Activated T-cell treated with anti-CD3 and anti-CD28 coated beads, Interleukin-2, amount 50 U/mL, for 24 hours (primary cell): ENCODE measurements around the gene SYT2.
"Not testable (repeated sequence)": the region's sequence is repeated elsewhere in the genome, so short reads cannot be mapped to it uniquely, and the experiment has no call there.

Experiments
- DNase-seq: peaks from one replicate; pipeline ENCODE4 v3.0.0-alpha.2; 2020
- H3K27ac Mint-ChIP-seq: 2 replicates; pipeline ENCODE4 v1.8.0; 2020; ENCODE audit warnings: mild to moderate bottlenecking, mixed read lengths
- H3K27me3 Mint-ChIP-seq: 2 replicates; pipeline ENCODE4 v1.8.0; 2020; ENCODE audit warnings: mixed read lengths
- H3K36me3 Mint-ChIP-seq: 2 replicates; pipeline ENCODE4 v1.8.0; 2020; ENCODE audit warnings: low read depth, mixed read lengths
- H3K4me1 Mint-ChIP-seq: 2 replicates; pipeline ENCODE4 v1.8.0; 2020; ENCODE audit warnings: low read depth, mixed read lengths
- H3K4me3 Mint-ChIP-seq: 2 replicates; pipeline ENCODE4 v1.8.0; 2020; ENCODE audit warnings: mild to moderate bottlenecking, moderate library complexity, mixed read lengths
- H3K9me3 Mint-ChIP-seq: 2 replicates; pipeline ENCODE4 v1.8.0; 2020; ENCODE audit warnings: mixed read lengths

SYT2 gene

GRCh38 chr1:202567738-202568137 lies 142.5 kb downstream of the SYT2 start:
- no peak for DNase-seq
- Mint-ChIP-seq H3K4me3 (no peak overlapping the region), H3K4me1 (peaks cover 14% of the 10 kb centered on the region), H3K27ac (no peak overlapping the region), H3K27me3 (no peaks in the 10 kb centered on the region), H3K36me3 (peaks cover 32% of the 10 kb centered on the region), H3K9me3 (no peaks in the 10 kb centered on the region)

GRCh38 chr1:202565890-202566602 lies 144.2 kb downstream of the SYT2 start:
- DNase-seq, result no peak
- peaks cover 26% of the 10 kb centered on the region for H3K36me3 Mint-ChIP-seq
- H3K4me3 Mint-ChIP-seq, result no peak overlapping the region
- H3K4me1 Mint-ChIP-seq, result peaks cover 14% of the 10 kb centered on the region
- peak overlapping the region; percentile 27 for H3K27ac Mint-ChIP-seq
- no peaks in the 10 kb centered on the region for H3K9me3 Mint-ChIP-seq
- H3K27me3 Mint-ChIP-seq, result no peaks in the 10 kb centered on the region

DNA sequence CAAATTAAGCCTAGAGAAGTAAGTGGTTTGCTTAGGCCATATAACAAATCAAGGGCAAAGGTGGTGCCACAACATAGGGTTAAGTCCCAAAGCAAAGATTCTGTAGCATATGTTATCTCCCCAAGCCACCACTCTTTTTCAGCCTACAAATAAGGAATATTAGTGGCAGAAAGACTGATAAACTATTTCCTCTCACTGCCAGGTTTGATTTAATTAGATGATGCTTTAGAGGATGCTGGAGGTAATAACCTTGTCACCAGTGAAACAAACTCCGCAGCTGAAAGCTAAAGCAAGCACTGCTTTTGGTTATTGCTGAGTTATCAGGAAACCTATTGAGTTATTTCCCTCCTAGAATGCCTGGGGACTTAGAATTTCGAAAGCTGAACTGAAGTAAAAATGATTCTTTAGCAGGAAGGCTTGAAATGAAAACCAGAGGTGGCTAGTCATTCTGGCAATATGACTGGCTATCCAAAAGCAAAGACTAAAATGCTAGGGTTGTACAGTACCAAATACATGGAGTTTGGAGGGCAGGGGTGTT lies 145.2 kb downstream of the SYT2 start:
- Mint-ChIP-seq H3K27me3 (no peaks in the 10 kb centered on the region), H3K4me1 (peaks cover 14% of the 10 kb centered on the region), H3K27ac (no peak overlapping the region), H3K36me3 (peaks cover 25% of the 10 kb centered on the region), H3K4me3 (no peak overlapping the region), H3K9me3 (no peaks in the 10 kb centered on the region)
- DNase-seq, result no peak

DNA sequence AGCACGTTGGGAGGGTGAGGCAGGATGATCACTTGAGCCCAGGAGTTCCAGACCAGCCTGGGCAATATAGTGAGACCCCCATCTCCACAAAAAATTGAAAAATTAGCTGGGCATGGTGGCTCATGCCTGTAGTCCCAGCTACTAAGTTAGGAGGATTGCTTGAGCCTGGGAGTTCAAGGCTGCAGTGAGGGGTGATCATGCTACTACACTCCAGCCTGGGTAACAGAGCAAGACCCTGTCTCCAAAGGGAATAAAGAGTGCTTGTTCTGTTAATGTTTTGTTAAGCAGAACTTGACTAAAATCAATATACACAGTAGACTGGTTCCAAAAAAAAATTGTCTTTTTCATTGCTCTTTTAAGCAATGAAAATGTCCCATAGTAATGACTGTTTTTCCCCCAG lies 146.4 kb downstream of the SYT2 start:
- Mint-ChIP-seq H3K4me1 (peaks cover 14% of the 10 kb centered on the region), H3K4me3 (no peak overlapping the region), H3K27me3 (no peaks in the 10 kb centered on the region), H3K9me3 (no peaks in the 10 kb centered on the region), H3K27ac (no peak overlapping the region), H3K36me3 (peaks cover 21% of the 10 kb centered on the region)
- no peak for DNase-seq

- Mint-ChIP-seq H3K4me3 (no peak overlapping the region), H3K36me3 (peaks cover 13% of the 10 kb centered on the region), H3K27ac (no peak overlapping the region), H3K4me1 (peaks cover 14% of the 10 kb centered on the region), H3K27me3 (no peaks in the 10 kb centered on the region), H3K9me3 (no peaks in the 10 kb centered on the region)
- no peak for DNase-seq
Observed at GRCh38 chr1:202562444-202563060, 147.7 kb downstream of the SYT2 start.

DNA sequence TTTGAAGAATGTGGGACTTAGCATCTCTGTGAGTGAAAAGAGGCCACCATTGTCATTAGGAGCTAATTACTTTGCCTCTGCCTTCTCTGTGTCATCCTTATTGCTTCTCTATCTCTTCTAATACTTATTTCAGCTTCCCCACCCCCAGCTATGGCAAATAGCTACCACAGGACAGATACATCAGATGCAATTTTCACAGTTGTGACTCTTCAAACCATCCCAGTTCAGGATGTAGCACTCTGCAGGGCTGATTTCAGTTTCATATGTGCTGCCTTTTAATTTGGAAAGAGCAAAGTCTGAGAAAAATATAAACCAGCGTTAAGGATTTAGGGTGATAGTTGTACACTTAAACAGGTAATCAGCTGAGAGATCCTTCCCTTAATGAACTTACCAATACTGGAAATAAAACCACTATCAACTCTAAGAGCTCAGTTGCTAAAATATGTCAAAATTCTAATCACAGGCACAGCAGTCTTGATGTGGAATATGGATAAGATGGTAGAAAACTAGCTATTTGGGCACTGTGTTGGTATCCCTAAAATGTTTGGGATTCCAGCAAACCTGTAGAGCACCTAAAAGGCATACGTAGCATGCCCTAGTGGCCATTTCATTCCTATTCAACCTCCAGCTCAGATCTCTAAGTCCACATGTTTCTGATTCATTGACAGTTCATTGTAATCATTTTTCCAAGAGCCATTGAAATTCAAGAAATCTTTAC lies 148.4 kb downstream of the SYT2 start:
- H3K27me3 Mint-ChIP-seq, result no peaks in the 10 kb centered on the region
- no peak overlapping the region for H3K4me3 Mint-ChIP-seq
- DNase-seq, result no peak
- H3K36me3 Mint-ChIP-seq, result peaks cover 9% of the 10 kb centered on the region
- H3K9me3 Mint-ChIP-seq, result no peaks in the 10 kb centered on the region
- H3K27ac Mint-ChIP-seq, result no peak overlapping the region
- peaks cover 12% of the 10 kb centered on the region for H3K4me1 Mint-ChIP-seq

GRCh38 chr1:202561240-202561639 lies 149.0 kb downstream of the SYT2 start:
- Mint-ChIP-seq H3K9me3 (no peaks in the 10 kb centered on the region), H3K4me3 (no peak overlapping the region), H3K4me1 (peaks cover 11% of the 10 kb centered on the region), H3K27me3 (no peaks in the 10 kb centered on the region), H3K36me3 (peaks cover 9% of the 10 kb centered on the region), H3K27ac (no peak overlapping the region)
- DNase-seq, result no peak

GRCh38 chr1:202557662-202558061 lies 152.6 kb downstream of the SYT2 start:
- H3K4me3 Mint-ChIP-seq, H3K27ac Mint-ChIP-seq, H3K4me1 Mint-ChIP-seq, H3K9me3 Mint-ChIP-seq, H3K36me3 Mint-ChIP-seq, H3K27me3 Mint-ChIP-seq, DNase-seq: not testable (repeated sequence)

DNA sequence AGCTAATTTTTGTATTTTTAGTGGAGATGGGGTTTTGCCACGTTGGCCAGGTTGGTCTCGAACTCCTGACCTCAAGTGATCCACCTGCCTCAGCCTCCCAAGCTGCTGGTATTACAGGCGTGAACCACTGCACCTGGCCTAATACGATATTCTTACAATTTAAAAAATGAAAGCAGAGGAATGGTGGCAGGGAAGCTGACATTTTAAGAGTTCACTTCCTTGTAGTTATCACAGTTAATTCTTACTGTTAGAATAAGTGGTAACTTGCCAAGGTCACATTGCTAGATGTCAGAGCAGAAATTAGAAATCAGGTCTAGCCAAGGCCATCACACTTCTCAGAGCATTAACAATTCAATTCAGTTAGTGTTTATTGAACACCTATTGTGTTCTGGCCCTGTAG lies 154.2 kb downstream of the SYT2 start:
- not testable (repeated sequence) for H3K36me3 Mint-ChIP-seq, DNase-seq, H3K27ac Mint-ChIP-seq, H3K4me3 Mint-ChIP-seq, H3K4me1 Mint-ChIP-seq, H3K9me3 Mint-ChIP-seq, H3K27me3 Mint-ChIP-seq

DNA sequence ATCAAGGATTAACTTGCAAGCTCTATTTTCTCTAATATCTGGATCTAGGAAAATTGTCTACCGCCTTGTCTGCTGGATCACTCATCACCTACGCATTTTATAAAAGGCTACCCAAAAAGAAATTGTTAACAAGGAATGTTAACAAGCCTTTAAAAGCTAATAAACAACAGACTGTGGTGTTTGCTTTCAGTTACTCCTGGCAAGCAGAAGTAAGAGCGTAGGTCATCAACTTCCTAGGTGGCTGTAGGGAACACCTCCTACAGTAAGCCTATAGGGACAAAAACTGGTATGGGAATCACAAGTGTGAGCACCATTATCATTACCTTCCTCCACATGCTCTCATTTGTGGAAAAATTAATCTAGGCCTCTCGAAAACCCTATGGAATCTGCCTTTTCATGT lies 155.6 kb downstream of the SYT2 start:
- H3K9me3 Mint-ChIP-seq, H3K4me3 Mint-ChIP-seq, H3K27me3 Mint-ChIP-seq, DNase-seq, H3K4me1 Mint-ChIP-seq, H3K27ac Mint-ChIP-seq, H3K36me3 Mint-ChIP-seq: not testable (repeated sequence)

DNA sequence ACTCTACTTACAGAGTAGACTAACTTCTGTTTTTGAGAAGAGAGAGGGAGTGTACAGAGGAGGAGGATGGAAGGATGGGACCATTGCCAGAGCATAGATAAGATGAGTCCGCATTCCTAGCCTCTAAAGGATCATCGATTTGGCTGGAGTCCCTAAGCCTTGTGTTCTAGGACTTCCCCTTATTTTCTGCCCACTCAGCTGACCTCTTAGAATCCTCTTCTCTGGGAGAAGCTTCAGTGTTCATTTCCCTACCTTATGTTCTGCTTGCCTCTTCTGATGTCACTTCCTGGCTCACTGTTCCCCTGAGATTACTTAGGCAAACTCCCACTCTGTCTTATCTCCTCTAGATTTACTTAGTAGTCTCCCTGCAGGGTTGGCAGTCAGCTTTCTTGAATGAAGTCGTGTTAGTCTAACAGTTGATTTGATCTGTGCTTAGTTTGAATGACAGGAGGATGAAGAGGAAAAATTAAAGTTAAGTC lies 156.7 kb downstream of the SYT2 start:
- Mint-ChIP-seq H3K36me3 (peaks cover 4% of the 10 kb centered on the region), H3K27me3 (no peaks in the 10 kb centered on the region), H3K4me1 (peaks cover 3% of the 10 kb centered on the region), H3K27ac (no peak overlapping the region), H3K4me3 (no peak overlapping the region), H3K9me3 (no peaks in the 10 kb centered on the region)
- DNase-seq, result no peak

GRCh38 chr1:202553078-202553477 lies 157.2 kb downstream of the SYT2 start:
- H3K9me3 Mint-ChIP-seq, H3K4me3 Mint-ChIP-seq, H3K27ac Mint-ChIP-seq, H3K27me3 Mint-ChIP-seq, DNase-seq, H3K36me3 Mint-ChIP-seq, H3K4me1 Mint-ChIP-seq: not testable (repeated sequence)

DNA sequence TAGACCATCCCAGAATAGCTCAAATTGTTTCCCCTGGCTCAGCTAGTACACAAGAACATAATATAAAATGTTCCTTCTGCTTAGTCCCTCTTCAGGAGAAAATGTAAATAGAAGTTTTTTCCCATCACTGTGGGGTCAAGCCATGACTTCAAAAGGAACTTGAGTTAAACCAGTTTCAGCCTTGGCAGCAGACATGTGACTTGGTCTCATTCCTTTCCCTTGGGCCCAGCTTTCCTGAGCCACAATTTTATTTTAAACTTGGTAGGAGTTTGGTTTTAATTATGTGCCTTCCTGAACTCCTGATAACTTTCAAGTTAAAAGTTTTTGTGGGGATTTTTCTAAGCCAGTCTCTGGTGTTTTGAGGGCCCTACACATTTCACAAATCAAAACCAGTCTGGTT lies 157.6 kb downstream of the SYT2 start:
- H3K9me3 Mint-ChIP-seq, H3K4me3 Mint-ChIP-seq, H3K36me3 Mint-ChIP-seq, H3K27me3 Mint-ChIP-seq, H3K4me1 Mint-ChIP-seq, H3K27ac Mint-ChIP-seq, DNase-seq: not testable (repeated sequence)

- Mint-ChIP-seq H3K27me3 (no peaks in the 10 kb centered on the region), H3K4me1 (peaks cover 9% of the 10 kb centered on the region)
Observed at GRCh38 chr1:202551683-202552082, 158.6 kb downstream of the SYT2 start.

DNA sequence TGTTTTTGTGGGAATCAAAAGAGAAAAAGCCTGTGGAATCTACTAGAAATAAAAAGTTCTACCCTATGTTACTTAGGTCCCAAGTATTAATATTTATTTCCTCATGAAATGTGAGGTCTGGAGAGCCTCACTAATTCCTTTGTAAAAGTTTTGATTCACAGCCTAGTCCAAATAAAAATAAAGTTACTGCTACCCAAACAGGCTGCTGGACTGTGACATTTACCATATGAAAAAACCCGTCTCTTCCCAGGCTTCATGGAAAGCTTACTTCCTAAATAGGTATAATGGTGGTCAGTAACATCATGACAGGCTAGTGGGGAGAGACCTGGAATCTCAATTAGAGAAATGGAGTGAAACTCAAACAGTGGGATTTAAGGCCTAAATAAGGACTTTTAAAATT lies 160.2 kb downstream of the SYT2 start:
- H3K27ac Mint-ChIP-seq, H3K4me3 Mint-ChIP-seq, H3K36me3 Mint-ChIP-seq, DNase-seq, H3K27me3 Mint-ChIP-seq, H3K9me3 Mint-ChIP-seq: not testable (repeated sequence)
- H3K4me1 Mint-ChIP-seq, result peaks cover 14% of the 10 kb centered on the region

More at GRCh38 chr1:202551683-202552082, 158.6 kb downstream of the SYT2 start:
- peaks cover 4% of the 10 kb centered on the region for H3K36me3 Mint-ChIP-seq
- H3K27ac Mint-ChIP-seq, result no peak overlapping the region
- DNase-seq, result no peak
- no peak overlapping the region for H3K4me3 Mint-ChIP-seq
- no peaks in the 10 kb centered on the region for H3K9me3 Mint-ChIP-seq
